ENCODE measurements around the gene MROH8.

MROH8 gene

GRCh38 chr20:37178839-37179682 is at the start of gene MROH8, which contains the start of gene RPN2:
Gene MROH8, minus strand, starts transcription at chr20:37179548.
Gene RPN2, plus strand, starts transcription at chr20:37179330. Its CDS starts 27 bp downstream, at chr20:37179357.
- peak; percentile 93 for DNase-seq (ENCODE audit: low read depth)

GRCh38 chr20:37228656-37229055 is 49.3 kb upstream of the MROH8 start:
- no peak for DNase-seq (ENCODE audit: low read depth)

GRCh38 chr20:37228082-37228481 is 48.7 kb upstream of the MROH8 start:
- no peak for DNase-seq (ENCODE audit: low read depth)

- no peak for DNase-seq (ENCODE audit: low read depth)
Observed at GRCh38 chr20:37226889-37227288, 47.5 kb upstream of the MROH8 start.

- no peak for DNase-seq (ENCODE audit: low read depth)
Observed at GRCh38 chr20:37225146-37225545, 45.8 kb upstream of the MROH8 start.

GRCh38 chr20:37223053-37223452 is 43.7 kb upstream of the MROH8 start:
- DNase-seq (ENCODE audit: low read depth): no peak

GRCh38 chr20:37222086-37222485 is 42.7 kb upstream of the MROH8 start:
- DNase-seq (ENCODE audit: low read depth): no peak

- no peak for DNase-seq (ENCODE audit: low read depth)
Observed at GRCh38 chr20:37220731-37221130, 41.4 kb upstream of the MROH8 start.

GRCh38 chr20:37219751-37220668 is 40.7 kb upstream of the MROH8 start:
- DNase-seq (ENCODE audit: low read depth): no peak

GRCh38 chr20:37218976-37219375 is 39.6 kb upstream of the MROH8 start:
- no peak for DNase-seq (ENCODE audit: low read depth)

- DNase-seq (ENCODE audit: low read depth): no peak
Observed at GRCh38 chr20:37218441-37218840, 39.1 kb upstream of the MROH8 start.

GRCh38 chr20:37209661-37210314 is 30.4 kb upstream of the MROH8 start:
- DNase-seq (ENCODE audit: low read depth): no peak

- DNase-seq (ENCODE audit: low read depth): no peak
Observed at GRCh38 chr20:37209193-37209592, 29.8 kb upstream of the MROH8 start.

GRCh38 chr20:37207171-37207570 is 27.8 kb upstream of the MROH8 start:
- DNase-seq (ENCODE audit: low read depth): no peak

- no peak for DNase-seq (ENCODE audit: low read depth)
Observed at GRCh38 chr20:37205794-37206193, 26.4 kb upstream of the MROH8 start.

- no peak for DNase-seq (ENCODE audit: low read depth)
Observed at GRCh38 chr20:37205130-37205529, 25.8 kb upstream of the MROH8 start.

- no peak for DNase-seq (ENCODE audit: low read depth)
Observed at GRCh38 chr20:37204056-37204455, 24.7 kb upstream of the MROH8 start.

GRCh38 chr20:37202267-37202943 is 23.1 kb upstream of the MROH8 start:
- no peak for DNase-seq (ENCODE audit: low read depth)

GRCh38 chr20:37201827-37202162 is 22.4 kb upstream of the MROH8 start:
- no peak for DNase-seq (ENCODE audit: low read depth)

GRCh38 chr20:37200926-37201826 is 21.8 kb upstream of the MROH8 start:
- DNase-seq (ENCODE audit: low read depth): no peak

GRCh38 chr20:37200376-37200775 is 21.0 kb upstream of the MROH8 start:
- DNase-seq (ENCODE audit: low read depth): no peak

Data from stimulated activated CD8-positive, alpha-beta memory T cell treated with anti-CD3 and anti-CD28 coated beads, Interleukin-12 subunit alpha, Interleukin-12 subunit beta, amount 100 ng/mL, for 4 hours (primary cell).